Measurements from ENCODE around the gene MFRP. TPM values are rescaled to one million over a fixed set of nuclear protein-coding genes. Genes with fewer than 3 reads are reported as not detected.
A peak's percentile ranks its signal among the peaks of the same experiment; 100 is the strongest.

Gene MFRP
- total RNA-seq, 4 donors from 2014 or later = not detected

GRCh38 chr11:119378851-119379465 lies 32.5 kb upstream of the MFRP start:
- TF ChIP-seq CTCF (IDR thresholded peaks at IDR 0.05) (no peak), POLR2A (IDR thresholded peaks at IDR 0.05) (no peak)
- Histone ChIP-seq H3K4me3 (no peak overlapping the region), H3K27ac (peak overlapping the region in 1 of 4 donors; percentile 13), H3K27me3 (no peaks in the 10 kb centered on the region), H3K36me3 (no peaks in the 10 kb centered on the region), H3K4me1 (peaks cover 15 to 67% (median 46%) of the 10 kb centered on the region in 3 donors), H3K9me3 (no peaks in the 10 kb centered on the region)
- DNase-seq = no peak
- WGBS, 2 donors = 71 to 83% methylated on average over 2 to 10 of the region's 10 CpGs
- intact Hi-C loops (cut with DNase I) = no loop called here

- no peak for TF ChIP-seq CTCF (IDR thresholded peaks at IDR 0.05)
- no peak for TF ChIP-seq POLR2A (IDR thresholded peaks at IDR 0.05)
- DNase-seq = no peak
- no peak overlapping the region for H3K4me3 ChIP-seq
- peak overlapping the region in 2 of 4 donors; percentile 75 to 87 for H3K27ac ChIP-seq
- H3K27me3 ChIP-seq = no peaks in the 10 kb centered on the region
- H3K4me1 ChIP-seq = peaks cover 15 to 74% (median 46%) of the 10 kb centered on the region in 3 donors
- H3K36me3 ChIP-seq = no peaks in the 10 kb centered on the region
- no CpG with 5 or more reads among the region's 6 CpGs for WGBS, 2 donors
- intact Hi-C loops (cut with DNase I) = no loop called here
- no peaks in the 10 kb centered on the region for H3K9me3 ChIP-seq
Measured at GRCh38 chr11:119377961-119378667, 31.6 kb upstream of the MFRP start.

- intact Hi-C loops (cut with DNase I) = no loop called here
- H3K4me1 ChIP-seq = peaks cover 17 to 81% (median 45%) of the 10 kb centered on the region in 3 donors
- no peaks in the 10 kb centered on the region for H3K36me3 ChIP-seq
- WGBS, 2 donors = 33 to 59% methylated on average over 6 to 9 of the region's 12 CpGs
- TF ChIP-seq POLR2A (IDR thresholded peaks at IDR 0.05) (no peak), CTCF (IDR thresholded peaks at IDR 0.05) (no peak)
- peak overlapping the region in 3 of 4 donors; percentile 17 to 87 (median 75) for H3K27ac ChIP-seq
- no peaks in the 10 kb centered on the region for H3K27me3 ChIP-seq
- H3K9me3 ChIP-seq = no peaks in the 10 kb centered on the region
- no peak for DNase-seq
- no peak overlapping the region for H3K4me3 ChIP-seq
Measured at GRCh38 chr11:119377112-119377901, 30.8 kb upstream of the MFRP start.

GRCh38 chr11:119376197-119376847 lies 29.8 kb upstream of the MFRP start:
- no peaks in the 10 kb centered on the region for H3K9me3 ChIP-seq
- H3K4me1 ChIP-seq = peaks cover 18 to 82% (median 49%) of the 10 kb centered on the region in 3 donors
- H3K4me3 ChIP-seq = peak overlapping the region in 1 of 4 donors; percentile 2
- 29 to 32% methylated on average over 4 of the region's 11 CpGs for WGBS, 2 donors
- no peaks in the 10 kb centered on the region for H3K36me3 ChIP-seq
- intact Hi-C loops (cut with DNase I) = no loop called here
- DNase-seq = no peak
- H3K27me3 ChIP-seq = no peaks in the 10 kb centered on the region
- peak overlapping the region; percentile 48 to 87 (median 80) for H3K27ac ChIP-seq
- TF ChIP-seq POLR2A (IDR thresholded peaks at IDR 0.05) (no peak), CTCF (IDR thresholded peaks at IDR 0.05) (no peak)

All from esophagus squamous epithelium (tissue), 5 donors.